GM23338 (cell line): ENCODE results near the gene MCCC1.

Experiments
- CREB1 ChIP-seq: fragments of 250-450 bp; sonication (Bioruptor Pico); IDR thresholded peaks from 2 replicates; pipeline ENCODE4 v1.5.0; 2020; ENCODE audit warnings: low read depth, mild to moderate bottlenecking, moderate library complexity
- EZH2 ChIP-seq: fragments of 200-600 bp; sonication (generic); IDR thresholded peaks from one replicate; pipeline ENCODE4 v1.8.0; 2017; ENCODE audit warnings: antibody characterized with exemption, mild to moderate bottlenecking, low read depth; ENCODE audit not compliant: unreplicated experiment
- EZH2phosphoT487 ChIP-seq: fragments of 200-600 bp; sonication (generic); IDR thresholded peaks from one replicate; pipeline ENCODE4 v1.8.1; 2018; ENCODE audit warnings: antibody characterized with exemption; ENCODE audit not compliant: unreplicated experiment
- JUNB ChIP-seq: IDR thresholded peaks from one replicate; pipeline ENCODE4 v1.6.1; 2016; ENCODE audit warnings: antibody characterized with exemption; ENCODE audit not compliant: unreplicated experiment
- POLR2AphosphoS5 ChIP-seq: IDR thresholded peaks from 2 replicates; pipeline ENCODE4 v1.6.1; 2016; ENCODE audit warnings: antibody characterized with exemption, low read depth
- ZNF114 ChIP-seq: fragments of 250-450 bp; sonication (Bioruptor Pico); IDR thresholded peaks from 2 replicates; pipeline ENCODE4 v1.5.0; 2020; ENCODE audit warnings: mild to moderate bottlenecking, moderate library complexity
- ZNF331 ChIP-seq: fragments of 250-450 bp; sonication (Bioruptor Pico); IDR thresholded peaks from 2 replicates; pipeline ENCODE4 v1.5.0; 2020; ENCODE audit warnings: low read depth, mild to moderate bottlenecking, moderate library complexity
- TF ChIP-seq, protein P1 (sequence below), 2 experiments: fragments of 200-600 bp in 1 of 2; sonication (generic) in 1 of 2; conservative IDR thresholded peaks; 2 replicates each; pipeline versions ENCODE4 v1.5.1 to v1.6.1; 2016 to 2017; ENCODE audit warnings: antibody characterized with exemption in 2 of 2, low read depth in 2 of 2, mild to moderate bottlenecking in 2 of 2, moderate library complexity in 1 of 2
- TF ChIP-seq, protein P2 (sequence below): IDR thresholded peaks from one replicate; pipeline ENCODE4 v1.6.1; 2018; ENCODE audit warnings: antibody characterized with exemption; ENCODE audit not compliant: unreplicated experiment

DNA sequence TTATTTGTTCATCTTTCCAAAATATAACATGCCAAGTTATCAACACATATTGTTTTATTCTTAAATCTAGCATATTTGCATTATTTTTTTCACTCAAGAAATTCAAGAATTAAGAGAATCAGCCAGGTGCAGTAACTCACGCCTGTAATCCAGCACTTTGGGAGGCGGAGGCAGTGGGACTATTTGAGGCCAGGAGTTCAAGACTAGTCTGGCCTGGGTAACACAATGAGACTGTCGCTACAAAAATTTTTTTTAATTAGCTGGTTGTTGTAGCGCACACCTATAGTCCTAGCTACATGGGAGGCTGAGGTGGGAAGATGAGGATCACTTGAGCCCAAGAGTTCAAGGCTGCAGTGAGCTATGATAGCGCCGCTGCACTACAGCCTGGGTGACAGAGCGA lies 129.4 kb downstream of the MCCC1 start:
- TF ChIP-seq, protein P1, sequence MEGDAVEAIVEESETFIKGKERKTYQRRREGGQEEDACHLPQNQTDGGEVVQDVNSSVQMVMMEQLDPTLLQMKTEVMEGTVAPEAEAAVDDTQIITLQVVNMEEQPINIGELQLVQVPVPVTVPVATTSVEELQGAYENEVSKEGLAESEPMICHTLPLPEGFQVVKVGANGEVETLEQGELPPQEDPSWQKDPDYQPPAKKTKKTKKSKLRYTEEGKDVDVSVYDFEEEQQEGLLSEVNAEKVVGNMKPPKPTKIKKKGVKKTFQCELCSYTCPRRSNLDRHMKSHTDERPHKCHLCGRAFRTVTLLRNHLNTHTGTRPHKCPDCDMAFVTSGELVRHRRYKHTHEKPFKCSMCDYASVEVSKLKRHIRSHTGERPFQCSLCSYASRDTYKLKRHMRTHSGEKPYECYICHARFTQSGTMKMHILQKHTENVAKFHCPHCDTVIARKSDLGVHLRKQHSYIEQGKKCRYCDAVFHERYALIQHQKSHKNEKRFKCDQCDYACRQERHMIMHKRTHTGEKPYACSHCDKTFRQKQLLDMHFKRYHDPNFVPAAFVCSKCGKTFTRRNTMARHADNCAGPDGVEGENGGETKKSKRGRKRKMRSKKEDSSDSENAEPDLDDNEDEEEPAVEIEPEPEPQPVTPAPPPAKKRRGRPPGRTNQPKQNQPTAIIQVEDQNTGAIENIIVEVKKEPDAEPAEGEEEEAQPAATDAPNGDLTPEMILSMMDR (conservative IDR thresholded peaks at IDR 0.05; ENCODE audit: low read depth in 2 of 2): no peak
- no peak for TF ChIP-seq EZH2
- TF ChIP-seq POLR2AphosphoS5: no peak
- TF ChIP-seq EZH2phosphoT487: no peak
- TF ChIP-seq, protein P2, sequence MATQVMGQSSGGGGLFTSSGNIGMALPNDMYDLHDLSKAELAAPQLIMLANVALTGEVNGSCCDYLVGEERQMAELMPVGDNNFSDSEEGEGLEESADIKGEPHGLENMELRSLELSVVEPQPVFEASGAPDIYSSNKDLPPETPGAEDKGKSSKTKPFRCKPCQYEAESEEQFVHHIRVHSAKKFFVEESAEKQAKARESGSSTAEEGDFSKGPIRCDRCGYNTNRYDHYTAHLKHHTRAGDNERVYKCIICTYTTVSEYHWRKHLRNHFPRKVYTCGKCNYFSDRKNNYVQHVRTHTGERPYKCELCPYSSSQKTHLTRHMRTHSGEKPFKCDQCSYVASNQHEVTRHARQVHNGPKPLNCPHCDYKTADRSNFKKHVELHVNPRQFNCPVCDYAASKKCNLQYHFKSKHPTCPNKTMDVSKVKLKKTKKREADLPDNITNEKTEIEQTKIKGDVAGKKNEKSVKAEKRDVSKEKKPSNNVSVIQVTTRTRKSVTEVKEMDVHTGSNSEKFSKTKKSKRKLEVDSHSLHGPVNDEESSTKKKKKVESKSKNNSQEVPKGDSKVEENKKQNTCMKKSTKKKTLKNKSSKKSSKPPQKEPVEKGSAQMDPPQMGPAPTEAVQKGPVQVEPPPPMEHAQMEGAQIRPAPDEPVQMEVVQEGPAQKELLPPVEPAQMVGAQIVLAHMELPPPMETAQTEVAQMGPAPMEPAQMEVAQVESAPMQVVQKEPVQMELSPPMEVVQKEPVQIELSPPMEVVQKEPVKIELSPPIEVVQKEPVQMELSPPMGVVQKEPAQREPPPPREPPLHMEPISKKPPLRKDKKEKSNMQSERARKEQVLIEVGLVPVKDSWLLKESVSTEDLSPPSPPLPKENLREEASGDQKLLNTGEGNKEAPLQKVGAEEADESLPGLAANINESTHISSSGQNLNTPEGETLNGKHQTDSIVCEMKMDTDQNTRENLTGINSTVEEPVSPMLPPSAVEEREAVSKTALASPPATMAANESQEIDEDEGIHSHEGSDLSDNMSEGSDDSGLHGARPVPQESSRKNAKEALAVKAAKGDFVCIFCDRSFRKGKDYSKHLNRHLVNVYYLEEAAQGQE: no peak
- TF ChIP-seq CREB1 (CRISPR knock-in tag): no peak
- TF ChIP-seq ZNF114 (CRISPR knock-in tag): no peak
- TF ChIP-seq JUNB: no peak
- no peak for TF ChIP-seq ZNF331 (CRISPR knock-in tag)
